NCI-H128 (cell line): ENCODE measurements around the gene PERCC1.

ENCODE experiments used
- DNase-seq: peaks from one replicate; lab custom pipeline; 2025; ENCODE audit not compliant: unreplicated experiment; lab: John Stamatoyannopoulos, UW

Gene PERCC1

DNA sequence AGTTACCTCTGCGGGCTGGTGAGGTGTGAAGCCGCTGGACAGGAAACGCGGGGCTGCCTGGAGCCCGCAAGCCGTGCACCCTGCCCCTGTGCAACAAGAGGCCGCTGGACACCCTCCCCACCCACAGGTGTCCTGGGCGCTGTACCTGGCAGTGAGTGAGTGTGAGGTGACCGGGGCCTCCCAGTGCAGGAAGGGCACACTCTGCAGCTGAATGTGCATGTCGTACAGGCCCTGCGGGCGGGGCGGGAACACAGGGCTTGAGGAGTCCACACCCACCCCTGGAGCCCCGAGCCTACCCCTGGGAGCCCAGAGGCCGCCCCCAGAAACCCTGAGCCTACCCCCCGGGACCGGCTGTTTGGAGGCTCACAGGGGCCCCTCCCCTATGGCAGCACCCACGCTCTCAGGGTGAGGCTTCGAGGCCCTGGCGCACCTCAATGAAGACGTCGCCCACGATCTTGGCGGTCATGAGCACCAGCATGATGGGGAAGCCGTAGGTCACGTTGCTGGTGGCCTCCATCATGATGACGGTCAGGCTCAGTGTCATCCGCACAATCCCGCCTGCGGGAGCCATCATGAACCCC, 17.7 kb downstream of the PERCC1 start:
- no peak for DNase-seq

GRCh38 chr16:1449201-1449788, 18.4 kb downstream of the PERCC1 start:
- DNase-seq: no peak

DNA sequence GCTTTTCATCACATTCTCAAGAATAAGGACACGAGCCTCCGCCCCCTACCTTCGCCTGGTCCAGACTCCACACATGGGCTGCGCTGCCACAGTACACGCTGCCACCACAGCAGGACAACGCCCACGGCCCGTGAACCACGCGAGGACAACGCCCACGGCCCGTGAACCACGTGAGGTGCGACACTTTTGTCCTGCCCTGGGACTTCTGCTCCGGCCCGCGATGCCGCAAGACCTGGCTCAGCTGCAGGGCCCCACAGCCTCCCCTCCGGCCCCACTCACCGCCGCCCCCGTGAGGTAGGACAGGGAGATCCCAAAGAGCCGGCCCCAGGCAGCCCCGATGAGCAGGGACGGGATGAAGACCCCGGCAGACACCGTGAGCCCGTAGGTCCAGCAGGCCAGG, 19.3 kb downstream of the PERCC1 start:
- no peak for DNase-seq

DNA sequence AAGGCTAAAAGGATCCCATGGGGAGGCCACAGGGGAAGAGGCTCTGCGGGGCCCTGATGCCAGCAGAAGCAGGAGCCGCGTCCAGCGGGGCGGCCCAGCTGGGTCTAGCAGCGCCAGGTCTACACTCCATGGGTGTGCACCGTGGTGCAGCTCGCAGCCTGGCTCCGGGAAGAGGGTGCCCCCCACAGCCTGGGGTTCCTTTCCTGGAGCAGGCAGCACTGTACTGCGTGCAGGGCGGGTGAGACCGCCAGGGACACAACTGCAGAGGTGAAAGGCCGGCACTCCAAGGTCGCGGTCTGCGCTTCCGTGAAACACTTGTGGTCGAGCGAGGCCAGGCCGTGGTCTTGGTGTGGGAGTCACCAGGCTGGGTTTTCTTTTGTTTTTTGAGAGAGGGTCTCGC, 20.0 kb downstream of the PERCC1 start:
- DNase-seq: no peak

GRCh38 chr16:1451702-1452392, 21.0 kb downstream of the PERCC1 start:
- DNase-seq: no peak

DNA sequence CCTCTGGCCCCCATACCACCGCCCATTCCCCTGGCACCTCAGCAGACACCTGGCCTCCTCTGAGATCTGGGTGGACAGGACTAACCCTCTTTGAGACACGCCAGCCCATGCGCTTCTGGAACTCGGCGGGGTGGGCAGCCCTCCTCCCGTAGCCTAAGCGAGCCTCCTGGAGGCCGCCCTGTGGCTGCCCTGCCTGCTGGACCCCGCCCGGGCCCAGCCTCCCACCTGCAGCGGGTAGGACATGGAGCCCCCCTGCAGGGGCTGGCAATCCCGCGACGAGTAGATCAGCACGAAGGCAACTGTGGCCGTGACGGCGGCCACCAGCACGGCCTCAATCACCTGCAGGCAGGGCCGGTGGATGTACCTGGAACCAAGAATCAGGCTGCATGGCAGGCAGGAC, 21.7 kb downstream of the PERCC1 start:
- DNase-seq: no peak

DNA sequence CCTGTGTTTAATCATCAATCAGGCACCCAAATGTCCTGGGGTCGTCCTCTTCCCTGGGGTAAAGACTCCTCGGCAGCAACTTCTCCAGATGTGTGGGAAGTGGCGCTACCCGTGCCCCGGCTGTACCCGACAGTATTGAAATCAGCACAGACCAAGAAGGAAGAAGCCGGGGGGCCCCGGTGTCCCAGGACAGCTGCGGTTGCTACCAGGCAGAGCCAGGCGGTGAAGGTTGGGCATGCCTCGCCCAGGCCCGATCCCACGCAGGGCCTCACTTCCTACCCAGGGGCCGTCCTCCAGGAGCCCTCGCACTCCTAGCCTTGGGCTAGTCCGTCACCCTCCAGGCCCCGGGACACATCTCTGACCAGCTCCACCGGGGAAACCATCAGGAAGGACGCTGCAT, 22.4 kb downstream of the PERCC1 start:
- no peak for DNase-seq

- DNase-seq: no peak
Observed at GRCh38 chr16:1454561-1454960, 23.7 kb downstream of the PERCC1 start.

- DNase-seq: no peak
Observed at GRCh38 chr16:1455190-1456171, 24.6 kb downstream of the PERCC1 start.

- DNase-seq: no peak
Observed at GRCh38 chr16:1456951-1457350, 26.1 kb downstream of the PERCC1 start.

DNA sequence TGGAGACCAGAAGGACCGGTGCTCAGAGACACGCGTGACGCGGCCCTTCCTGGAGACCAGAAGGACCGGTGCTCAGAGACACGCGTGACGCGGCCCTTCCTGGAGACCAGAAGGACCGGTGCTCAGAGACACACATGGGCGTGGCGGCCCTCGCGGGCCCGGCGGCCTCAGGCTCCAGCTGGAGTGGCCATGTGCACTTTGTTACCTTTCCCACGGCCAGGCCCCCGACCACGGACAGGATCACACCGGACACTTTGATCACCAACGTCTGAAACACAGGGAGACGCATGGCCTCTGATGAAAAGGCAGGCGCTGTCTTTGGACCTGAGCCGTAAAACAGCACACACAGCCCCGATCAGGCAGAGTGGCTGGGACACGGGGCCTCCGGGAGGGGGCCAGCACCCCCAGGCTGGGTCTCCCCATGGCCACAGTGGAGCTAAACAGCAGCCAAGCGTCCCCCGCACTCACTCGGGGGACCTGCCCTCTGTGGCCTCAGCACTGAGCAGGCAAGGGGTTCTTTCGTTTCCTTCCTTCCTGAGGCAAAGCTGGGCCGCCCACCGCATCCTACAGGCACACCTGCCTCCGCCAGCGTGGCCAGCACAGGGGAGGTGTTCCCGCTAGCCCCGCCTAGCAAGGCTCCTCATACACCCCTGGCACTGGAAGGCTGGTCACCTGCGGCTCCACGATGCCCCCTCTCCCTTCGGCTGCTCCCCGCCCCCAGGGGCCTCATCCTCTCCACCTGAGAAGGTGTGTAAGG, 26.8 kb downstream of the PERCC1 start:
- DNase-seq: no peak

GRCh38 chr16:1458336-1458976, 27.6 kb downstream of the PERCC1 start:
- DNase-seq: no peak

DNA sequence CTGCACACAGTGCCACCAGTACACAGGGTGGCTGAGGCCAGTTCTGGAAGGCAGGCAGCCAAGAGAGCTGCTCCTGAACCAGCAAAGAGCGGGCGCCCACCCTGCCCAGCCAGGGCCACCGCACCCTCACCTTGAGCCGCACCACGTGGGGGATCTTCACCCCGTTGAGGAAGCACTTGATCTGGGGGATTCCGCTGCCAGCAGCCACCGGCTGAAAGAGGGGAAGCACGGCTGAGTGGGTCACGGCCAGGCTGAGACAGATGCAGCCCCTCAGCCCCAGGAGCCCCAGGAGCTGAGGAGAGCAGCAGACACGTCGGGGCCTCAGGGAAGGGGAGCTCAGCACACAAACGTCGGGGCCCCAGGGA, 28.1 kb downstream of the PERCC1 start:
- no peak for DNase-seq

GRCh38 chr16:1459967-1460366, 29.1 kb downstream of the PERCC1 start:
- DNase-seq: no peak

- no peak for DNase-seq
Observed at GRCh38 chr16:1460602-1461138, 29.8 kb downstream of the PERCC1 start.

DNA sequence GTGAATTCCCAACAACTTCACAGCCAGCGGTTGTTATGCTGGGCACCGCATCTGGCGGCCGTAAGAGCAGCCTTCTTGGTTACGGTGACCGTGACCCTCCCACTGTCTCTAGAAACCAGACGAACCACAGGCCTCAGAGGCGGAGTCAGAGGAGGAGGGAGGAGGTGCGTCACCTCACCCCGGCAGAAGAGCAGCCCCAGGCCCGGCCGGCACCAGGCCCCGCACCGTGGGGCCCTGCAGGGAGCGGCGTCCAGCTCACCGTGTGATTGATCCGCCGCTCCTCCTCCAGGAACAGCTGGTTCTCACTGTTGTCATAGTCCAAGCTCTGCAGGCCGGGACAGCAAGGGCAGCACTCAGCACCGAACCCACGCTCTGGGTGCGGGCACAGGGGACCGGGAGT, 30.3 kb downstream of the PERCC1 start:
- no peak for DNase-seq

DNA sequence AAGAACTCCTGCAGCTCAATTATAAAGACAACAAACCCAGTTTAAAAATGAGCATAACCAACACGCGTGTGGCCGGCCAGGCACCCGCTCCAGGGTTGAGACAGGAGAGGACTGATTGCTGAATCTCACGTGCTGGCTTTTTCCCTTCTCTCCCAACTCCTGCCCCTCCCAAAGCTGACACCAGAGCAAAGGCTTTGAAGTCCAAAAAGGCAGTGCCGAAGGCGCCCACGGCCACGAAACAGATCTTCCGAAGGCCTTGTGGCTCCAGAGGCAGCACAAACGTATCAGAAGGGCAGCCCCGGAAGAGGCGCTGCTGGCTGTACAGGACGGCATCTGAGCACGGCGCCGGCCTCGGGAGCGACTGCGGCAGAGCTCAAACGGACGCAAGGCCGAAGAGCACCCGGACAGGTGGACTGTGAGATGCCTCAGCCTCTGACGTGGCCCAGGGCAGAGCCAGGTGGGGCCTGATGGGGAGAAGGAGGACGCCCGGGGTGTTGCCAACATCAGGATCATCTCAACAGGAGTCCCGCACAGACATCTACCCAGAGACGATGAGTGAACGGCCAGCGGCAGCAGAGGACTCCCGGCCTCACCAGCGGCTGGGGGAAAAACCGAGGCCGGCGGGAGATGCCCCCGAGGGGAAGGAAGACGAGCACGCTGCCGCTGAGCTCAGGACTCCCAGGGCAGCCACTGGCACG, 33.5 kb downstream of the PERCC1 start:
- no peak for DNase-seq

DNA sequence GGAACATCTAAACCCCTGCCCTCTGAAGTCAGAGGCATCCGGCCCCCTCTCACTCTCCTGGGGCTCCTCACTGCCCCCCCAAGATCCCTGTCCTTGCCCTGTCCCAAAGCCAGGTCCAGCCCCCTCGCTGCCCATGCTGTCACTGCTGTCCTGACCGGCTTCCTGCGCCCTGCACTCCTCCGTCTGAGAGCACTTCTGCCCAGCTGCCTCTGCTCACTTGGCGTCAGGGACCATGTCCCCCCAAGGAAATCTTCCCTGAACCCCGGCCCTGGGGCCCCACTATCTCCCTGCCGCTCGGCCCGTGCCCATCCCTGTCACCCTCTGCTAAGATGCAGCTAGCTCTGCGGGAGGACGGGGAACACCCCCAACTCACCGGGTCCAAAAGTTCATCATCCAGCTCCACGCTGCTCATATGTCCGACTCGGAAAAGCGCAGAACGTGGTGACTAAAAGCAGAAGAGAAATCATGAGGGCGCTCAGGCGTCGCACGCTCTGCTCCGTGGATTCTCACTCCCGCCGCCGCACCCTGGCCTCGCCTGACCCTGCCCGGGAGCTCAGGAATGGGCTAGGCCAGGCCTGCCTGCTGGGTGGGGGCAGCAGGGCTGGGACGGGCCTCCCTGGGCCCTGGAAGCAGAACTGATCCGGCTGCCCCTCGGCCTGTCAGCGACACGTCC, 34.2 kb downstream of the PERCC1 start:
- DNase-seq: no peak

DNA sequence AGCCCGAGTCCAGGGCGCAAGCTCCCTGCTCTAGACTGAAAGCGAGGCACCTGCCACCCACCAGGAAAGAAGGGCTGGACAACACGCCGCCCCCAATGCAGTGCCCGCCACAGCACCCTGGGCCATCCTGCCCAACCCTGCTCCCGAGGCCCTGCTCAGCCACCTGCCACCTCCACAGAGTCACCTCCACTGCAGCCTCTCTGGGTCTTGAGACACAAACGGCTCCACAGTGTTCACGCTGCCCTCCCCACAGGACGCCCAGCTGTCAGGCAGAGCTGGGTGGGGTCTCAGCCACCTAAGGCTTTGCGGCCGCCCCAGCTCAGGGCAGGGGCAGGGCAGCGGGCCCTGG, 34.7 kb downstream of the PERCC1 start:
- DNase-seq: no peak
